ENCODE data around the gene GPATCH1.

GRCh38 chr19:33159893-33160292 lies 78.9 kb downstream of the GPATCH1 start:
- TF ChIP-seq POLR2A (IDR thresholded peaks at IDR 0.05) (no peak), CTCF (IDR thresholded peaks at IDR 0.05) (no peak)
